ENCODE data around the gene PRRG2. TPM values are rescaled to one million over a fixed set of nuclear protein-coding genes. Genes with fewer than 3 reads are reported as not detected.

The PRRG2 gene
- total and polyA plus RNA-seq, 9 of the 15 experiments (the other 6 are each of a cell fraction or from before 2014, with no cell fraction given), result 0.06 to 1.1 (median 0.33) TPM

DNA sequence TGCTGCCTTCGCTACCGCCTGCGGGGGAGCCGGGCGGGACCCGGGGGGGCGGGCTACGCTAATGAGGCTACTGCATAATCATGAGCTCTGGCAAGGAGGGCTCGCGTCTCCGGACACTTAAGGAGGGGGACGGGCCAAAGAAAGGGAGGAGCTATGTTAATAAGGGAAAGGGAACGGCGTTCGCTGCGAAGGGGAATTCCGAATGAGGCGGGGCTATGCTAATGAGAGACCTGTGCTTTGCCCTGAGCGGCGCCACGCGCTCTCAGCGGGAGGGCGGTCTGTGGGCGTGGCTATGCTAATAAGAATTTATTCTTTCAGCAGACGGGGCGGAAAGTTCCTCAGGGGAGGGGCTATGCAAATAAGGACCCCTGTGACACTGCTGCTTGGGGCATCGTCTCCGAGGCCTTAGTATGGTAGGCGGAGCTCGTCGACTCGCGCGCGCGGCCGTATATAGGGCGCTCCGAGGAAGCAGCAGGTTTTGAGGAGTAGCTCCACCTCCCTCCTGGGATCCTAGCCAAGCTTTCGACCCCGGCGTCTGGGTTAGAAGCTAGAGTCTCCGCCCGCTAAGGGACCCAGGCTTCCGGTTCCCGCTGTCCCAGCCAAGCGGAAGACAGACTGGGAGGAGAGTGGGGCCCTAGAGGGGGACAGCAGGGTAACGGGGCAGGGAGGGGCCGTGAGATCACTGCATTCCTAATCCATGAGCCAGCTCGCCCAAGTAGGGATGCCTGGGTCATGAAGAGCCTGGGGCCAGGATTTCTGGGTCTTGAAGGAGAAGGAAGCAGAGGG lies 59.2 kb downstream of the PRRG2 start, which contains the start of gene RRAS (continued):
- TF ChIP-seq EHMT2 (IDR thresholded peaks at IDR 0.05), result no peak
- TF ChIP-seq, protein P1, sequence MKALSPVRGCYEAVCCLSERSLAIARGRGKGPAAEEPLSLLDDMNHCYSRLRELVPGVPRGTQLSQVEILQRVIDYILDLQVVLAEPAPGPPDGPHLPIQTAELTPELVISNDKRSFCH (CRISPR knock-in tag; IDR thresholded peaks at IDR 0.05), result no peak
- TF ChIP-seq, protein P1 (tag; IDR thresholded peaks at IDR 0.05), result no peak
- TF ChIP-seq MTA3 (IDR thresholded peaks at IDR 0.05; ENCODE audit: borderline replicate concordance), result peak; percentile 90
- no peak for TF ChIP-seq KLF16 (IDR thresholded peaks at IDR 0.05)
- TF ChIP-seq, protein P2, sequence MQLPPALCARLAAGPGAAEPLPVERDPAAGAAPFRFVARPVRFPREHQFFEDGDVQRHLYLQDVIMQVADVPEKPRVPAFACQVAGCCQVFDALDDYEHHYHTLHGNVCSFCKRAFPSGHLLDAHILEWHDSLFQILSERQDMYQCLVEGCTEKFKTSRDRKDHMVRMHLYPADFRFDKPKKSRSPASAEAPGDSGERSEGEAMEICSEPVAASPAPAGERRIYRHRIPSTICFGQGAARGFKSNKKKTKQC (CRISPR knock-in tag; IDR thresholded peaks at IDR 0.05), result no peak
- TF ChIP-seq, protein P3, sequence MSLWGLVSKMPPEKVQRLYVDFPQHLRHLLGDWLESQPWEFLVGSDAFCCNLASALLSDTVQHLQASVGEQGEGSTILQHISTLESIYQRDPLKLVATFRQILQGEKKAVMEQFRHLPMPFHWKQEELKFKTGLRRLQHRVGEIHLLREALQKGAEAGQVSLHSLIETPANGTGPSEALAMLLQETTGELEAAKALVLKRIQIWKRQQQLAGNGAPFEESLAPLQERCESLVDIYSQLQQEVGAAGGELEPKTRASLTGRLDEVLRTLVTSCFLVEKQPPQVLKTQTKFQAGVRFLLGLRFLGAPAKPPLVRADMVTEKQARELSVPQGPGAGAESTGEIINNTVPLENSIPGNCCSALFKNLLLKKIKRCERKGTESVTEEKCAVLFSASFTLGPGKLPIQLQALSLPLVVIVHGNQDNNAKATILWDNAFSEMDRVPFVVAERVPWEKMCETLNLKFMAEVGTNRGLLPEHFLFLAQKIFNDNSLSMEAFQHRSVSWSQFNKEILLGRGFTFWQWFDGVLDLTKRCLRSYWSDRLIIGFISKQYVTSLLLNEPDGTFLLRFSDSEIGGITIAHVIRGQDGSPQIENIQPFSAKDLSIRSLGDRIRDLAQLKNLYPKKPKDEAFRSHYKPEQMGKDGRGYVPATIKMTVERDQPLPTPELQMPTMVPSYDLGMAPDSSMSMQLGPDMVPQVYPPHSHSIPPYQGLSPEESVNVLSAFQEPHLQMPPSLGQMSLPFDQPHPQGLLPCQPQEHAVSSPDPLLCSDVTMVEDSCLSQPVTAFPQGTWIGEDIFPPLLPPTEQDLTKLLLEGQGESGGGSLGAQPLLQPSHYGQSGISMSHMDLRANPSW (CRISPR knock-in tag; IDR thresholded peaks at IDR 0.05), result no peak; the same call in 1 of the 2 replicates
- TF ChIP-seq FOXA3 (CRISPR knock-in tag; conservative IDR thresholded peaks at IDR 0.05 in 1 of 2, IDR thresholded peaks at IDR 0.05 in 1 of 2), result peak in 1 of 2 experiments; percentile 27; a peak in 1 of 4 replicates
- TF ChIP-seq KLF10 (CRISPR knock-in tag; IDR thresholded peaks at IDR 0.05), result no peak
- TF ChIP-seq, protein P4, sequence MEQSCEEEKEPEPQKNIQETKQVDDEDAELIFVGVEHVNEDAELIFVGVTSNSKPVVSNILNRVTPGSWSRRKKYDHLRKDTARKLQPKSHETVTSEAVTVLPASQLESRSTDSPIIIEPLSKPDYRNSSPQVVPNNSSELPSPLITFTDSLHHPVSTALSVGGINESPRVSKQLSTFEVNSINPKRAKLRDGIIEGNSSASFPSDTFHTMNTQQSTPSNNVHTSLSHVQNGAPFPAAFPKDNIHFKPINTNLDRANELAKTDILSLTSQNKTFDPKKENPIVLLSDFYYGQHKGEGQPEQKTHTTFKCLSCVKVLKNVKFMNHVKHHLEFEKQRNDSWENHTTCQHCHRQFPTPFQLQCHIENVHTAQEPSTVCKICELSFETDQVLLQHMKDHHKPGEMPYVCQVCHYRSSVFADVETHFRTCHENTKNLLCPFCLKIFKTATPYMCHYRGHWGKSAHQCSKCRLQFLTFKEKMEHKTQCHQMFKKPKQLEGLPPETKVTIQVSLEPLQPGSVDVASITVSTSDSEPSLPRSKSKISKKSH (CRISPR knock-in tag; IDR thresholded peaks at IDR 0.05), result no peak
- TF ChIP-seq, protein P5, sequence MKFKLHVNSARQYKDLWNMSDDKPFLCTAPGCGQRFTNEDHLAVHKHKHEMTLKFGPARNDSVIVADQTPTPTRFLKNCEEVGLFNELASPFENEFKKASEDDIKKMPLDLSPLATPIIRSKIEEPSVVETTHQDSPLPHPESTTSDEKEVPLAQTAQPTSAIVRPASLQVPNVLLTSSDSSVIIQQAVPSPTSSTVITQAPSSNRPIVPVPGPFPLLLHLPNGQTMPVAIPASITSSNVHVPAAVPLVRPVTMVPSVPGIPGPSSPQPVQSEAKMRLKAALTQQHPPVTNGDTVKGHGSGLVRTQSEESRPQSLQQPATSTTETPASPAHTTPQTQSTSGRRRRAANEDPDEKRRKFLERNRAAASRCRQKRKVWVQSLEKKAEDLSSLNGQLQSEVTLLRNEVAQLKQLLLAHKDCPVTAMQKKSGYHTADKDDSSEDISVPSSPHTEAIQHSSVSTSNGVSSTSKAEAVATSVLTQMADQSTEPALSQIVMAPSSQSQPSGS (CRISPR knock-in tag; IDR thresholded peaks at IDR 0.05), result no peak
- no peak for TF ChIP-seq NELFE (IDR thresholded peaks at IDR 0.05; ENCODE audit: insufficient read depth, insufficient read length)
- peak in 1 of 2 experiments; percentile 45; a peak in 1 of 4 replicates for TF ChIP-seq KDM4B (IDR thresholded peaks at IDR 0.05; ENCODE audit: borderline replicate concordance in 2 of 2, low read depth in 1 of 2)
- no peak for TF ChIP-seq RBM14 (IDR thresholded peaks at IDR 0.05; ENCODE audit: borderline replicate concordance, insufficient read depth, low read depth, low read length)
- TF ChIP-seq, protein P6, sequence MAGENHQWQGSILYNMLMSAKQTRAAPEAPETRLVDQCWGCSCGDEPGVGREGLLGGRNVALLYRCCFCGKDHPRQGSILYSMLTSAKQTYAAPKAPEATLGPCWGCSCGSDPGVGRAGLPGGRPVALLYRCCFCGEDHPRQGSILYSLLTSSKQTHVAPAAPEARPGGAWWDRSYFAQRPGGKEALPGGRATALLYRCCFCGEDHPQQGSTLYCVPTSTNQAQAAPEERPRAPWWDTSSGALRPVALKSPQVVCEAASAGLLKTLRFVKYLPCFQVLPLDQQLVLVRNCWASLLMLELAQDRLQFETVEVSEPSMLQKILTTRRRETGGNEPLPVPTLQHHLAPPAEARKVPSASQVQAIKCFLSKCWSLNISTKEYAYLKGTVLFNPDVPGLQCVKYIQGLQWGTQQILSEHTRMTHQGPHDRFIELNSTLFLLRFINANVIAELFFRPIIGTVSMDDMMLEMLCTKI (IDR thresholded peaks at IDR 0.05; ENCODE audit: partially characterized antibody), result no peak
- no peak for TF ChIP-seq HOXB6 (CRISPR knock-in tag; IDR thresholded peaks at IDR 0.05; ENCODE audit: borderline replicate concordance)
- TF ChIP-seq HDAC2 (IDR thresholded peaks at IDR 0.05), result peak; percentile 88
- TF ChIP-seq ZNF57 (CRISPR knock-in tag; IDR thresholded peaks at IDR 0.05), result no peak
- no peak for TF ChIP-seq ZNF717 (CRISPR knock-in tag; IDR thresholded peaks at IDR 0.05)
- no peak for TF ChIP-seq PTTG1 (tag; IDR thresholded peaks at IDR 0.05; ENCODE audit: low read depth)
